HG02759 (cell line): ENCODE data around the gene TYW1.
"Not testable (repeated sequence)": the region's sequence is repeated elsewhere in the genome, so short reads cannot be mapped to it uniquely, and the experiment has no call there.

Source experiments
- ATAC-seq: cut with Tn5 transposase; IDR thresholded peaks from one replicate; pipeline ENCODE4 v1.9.1; 2021; ENCODE audit warnings: mild to moderate bottlenecking, moderate library complexity; ENCODE audit not compliant: unreplicated experiment

The TYW1 gene

GRCh38 chr7:66994051-66994450 is 2.6 kb upstream of the TYW1 start:
- ATAC-seq, result not testable (repeated sequence)

GRCh38 chr7:66994691-66995049 is 2.0 kb upstream of the TYW1 start:
- ATAC-seq, result peak; percentile 36

- peak; percentile 71 for ATAC-seq
These were observed 1.4 kb upstream of the TYW1 start, which contains the start of gene SBDS for GRCh38 chr7:66995050-66995776. SBDS (minus strand) TSS chr7:66995586; CDS start chr7:66995417, 169 bp downstream.

- ATAC-seq, result not testable (repeated sequence)
These were observed 4.1 kb downstream of the TYW1 start for GRCh38 chr7:67000601-67001258.

- not testable (repeated sequence) for ATAC-seq
These were observed 7.5 kb downstream of the TYW1 start for GRCh38 chr7:67004145-67004544.

GRCh38 chr7:67006965-67007364 is 10.3 kb downstream of the TYW1 start:
- no peak for ATAC-seq

- ATAC-seq, result no peak
These were observed 11.6 kb downstream of the TYW1 start for GRCh38 chr7:67008260-67008659.

GRCh38 chr7:67009677-67010076 is 13.0 kb downstream of the TYW1 start:
- ATAC-seq, result not testable (repeated sequence)

GRCh38 chr7:67014076-67014622 is 17.5 kb downstream of the TYW1 start:
- ATAC-seq, result not testable (repeated sequence)

GRCh38 chr7:67017971-67018370 is 21.3 kb downstream of the TYW1 start:
- not testable (repeated sequence) for ATAC-seq

- no peak for ATAC-seq
These were observed 22.3 kb downstream of the TYW1 start for GRCh38 chr7:67018940-67019339.

- no peak for ATAC-seq
These were observed 23.1 kb downstream of the TYW1 start for GRCh38 chr7:67019562-67020390.

GRCh38 chr7:67021260-67021659 is 24.6 kb downstream of the TYW1 start:
- no peak for ATAC-seq

GRCh38 chr7:67022511-67022910 is 25.9 kb downstream of the TYW1 start:
- no peak for ATAC-seq

- ATAC-seq, result not testable (repeated sequence)
These were observed 28.8 kb downstream of the TYW1 start for GRCh38 chr7:67025459-67025858.

GRCh38 chr7:67031685-67032084 is 35.1 kb downstream of the TYW1 start:
- not testable (repeated sequence) for ATAC-seq

GRCh38 chr7:67033251-67033650 is 36.6 kb downstream of the TYW1 start:
- ATAC-seq, result no peak

- not testable (repeated sequence) for ATAC-seq
These were observed 40.1 kb downstream of the TYW1 start for GRCh38 chr7:67036432-67037395.

GRCh38 chr7:67040832-67041231 is 44.2 kb downstream of the TYW1 start:
- not testable (repeated sequence) for ATAC-seq
